GM06990 (cell line): ENCODE results near the gene CHD6.

Experiments used
- DNase-seq: peaks from one replicate; pipeline ENCODE4 v3.0.0-alpha.2; 2011; ENCODE audit not compliant: insufficient read length; ENCODE audit errors: extremely low read depth
- H3K27me3 ChIP-seq: replicated peaks from 2 replicates; pipeline ENCODE4 v1.6.0; 2011; ENCODE audit warnings: low read length; ENCODE audit not compliant: control insufficient read depth, insufficient read depth
- H3K36me3 ChIP-seq: 2 replicates; pipeline ENCODE4 v1.5.1; 2011; ENCODE audit warnings: low read length; ENCODE audit not compliant: control insufficient read depth, insufficient read depth
- H3K4me3 ChIP-seq: replicated peaks from 2 replicates; pipeline ENCODE4 v1.5.1; 2011; ENCODE audit warnings: low read depth, mild to moderate bottlenecking, control low read depth, low read length
- CTCF ChIP-seq: IDR thresholded peaks from 2 replicates; pipeline ENCODE4 v1.5.1; 2011; ENCODE audit warnings: low read length, control low read depth, mild to moderate bottlenecking, inconsistent platforms; ENCODE audit not compliant: insufficient read depth, poor library complexity, severe bottlenecking

CHD6 gene

GRCh38 chr20:41559658-41560057 is 58.5 kb downstream of the CHD6 start:
- DNase-seq = no peak

GRCh38 chr20:41553142-41553879 is 64.9 kb downstream of the CHD6 start:
- Histone ChIP-seq H3K4me3 (no peak overlapping the region), H3K36me3 (no peaks in the 10 kb centered on the region; the same call in none of the 2 replicates), H3K27me3 (no peaks in the 10 kb centered on the region)
- peak; percentile 8 for DNase-seq
- no peak for TF ChIP-seq CTCF

More at GRCh38 chr20:41559658-41560057, 58.5 kb downstream of the CHD6 start:
- no peaks in the 10 kb centered on the region for H3K27me3 ChIP-seq
- no peak overlapping the region for H3K4me3 ChIP-seq
- H3K36me3 ChIP-seq = no peaks in the 10 kb centered on the region
- TF ChIP-seq CTCF = no peak

GRCh38 chr20:41552295-41553068 is 65.7 kb downstream of the CHD6 start:
- Histone ChIP-seq H3K27me3 (no peaks in the 10 kb centered on the region), H3K4me3 (no peak overlapping the region), H3K36me3 (no peaks in the 10 kb centered on the region; the same call in none of the 2 replicates)
- DNase-seq = no peak
- TF ChIP-seq CTCF = no peak

GRCh38 chr20:41551011-41551705 is 67.0 kb downstream of the CHD6 start:
- no peak for DNase-seq

GRCh38 chr20:41547221-41547620 is 71.0 kb downstream of the CHD6 start:
- no peak overlapping the region for H3K4me3 ChIP-seq
- TF ChIP-seq CTCF = no peak
- no peak for DNase-seq
- H3K36me3 ChIP-seq = no peaks in the 10 kb centered on the region; the same call in none of the 2 replicates
- no peaks in the 10 kb centered on the region for H3K27me3 ChIP-seq

More at GRCh38 chr20:41551011-41551705, 67.0 kb downstream of the CHD6 start:
- no peaks in the 10 kb centered on the region; the same call in none of the 2 replicates for H3K36me3 ChIP-seq
- TF ChIP-seq CTCF = no peak
- no peak overlapping the region for H3K4me3 ChIP-seq
- no peaks in the 10 kb centered on the region for H3K27me3 ChIP-seq
